Loucy (cell line): ENCODE measurements around the gene STK4.

Experiments used
- H2AFZ ChIP-seq: fragments of 200-600 bp; sonication (generic); 2 replicates; pipeline ENCODE4 v1.6.0; 2016; ENCODE audit warnings: antibody characterized with exemption, mild to moderate bottlenecking, low read length, moderate library complexity
- H3F3A ChIP-seq: fragments of 200-600 bp; 2 replicates; pipeline ENCODE4 v1.6.0; 2016; ENCODE audit warnings: antibody characterized with exemption, low read depth, mild to moderate bottlenecking
- H3K27me3 ChIP-seq: fragments of 200-600 bp; sonication (generic); 2 replicates; pipeline ENCODE4 v1.6.1; 2014; ENCODE audit warnings: low read length, mild to moderate bottlenecking; ENCODE audit not compliant: insufficient read depth, poor library complexity, severe bottlenecking
- H3K36me3 ChIP-seq: fragments of 200-600 bp; sonication (generic); 2 replicates; pipeline ENCODE4 v1.6.1; 2016; ENCODE audit warnings: low read length; ENCODE audit not compliant: insufficient read depth
- H3K4me1 ChIP-seq: fragments of 200-600 bp; sonication (generic); 2 replicates; pipeline ENCODE4 v1.5.1; 2014; ENCODE audit warnings: low read length, mild to moderate bottlenecking; ENCODE audit not compliant: insufficient read depth, poor library complexity, severe bottlenecking
- H3K4me2 ChIP-seq: fragments of 200-600 bp; sonication (generic); 2 replicates; pipeline ENCODE4 v1.6.0; 2014; ENCODE audit warnings: antibody characterized with exemption, low read length, low read depth, mild to moderate bottlenecking; ENCODE audit not compliant: poor library complexity, severe bottlenecking
- H3K4me3 ChIP-seq: fragments of 200-600 bp; sonication (generic); 2 replicates; pipeline ENCODE4 v1.5.1; 2014; ENCODE audit warnings: low read length, mild to moderate bottlenecking, mixed read lengths; ENCODE audit not compliant: poor library complexity, severe bottlenecking
- H3K79me2 ChIP-seq: fragments of 200-600 bp; sonication (generic); 2 replicates; pipeline ENCODE4 v1.6.1; 2014; ENCODE audit warnings: low read length; ENCODE audit not compliant: insufficient read depth
- H3K9ac ChIP-seq: fragments of 200-600 bp; sonication (generic); 2 replicates; pipeline ENCODE4 v1.6.0; 2014; ENCODE audit warnings: mild to moderate bottlenecking, low read depth, low read length, moderate library complexity; ENCODE audit not compliant: poor library complexity, severe bottlenecking
- H3K9me2 ChIP-seq: fragments of 200-600 bp; sonication (generic); replicated peaks from 2 replicates; pipeline ENCODE4 v1.6.1; 2016; ENCODE audit warnings: low read depth, low read length, mixed read lengths
- H3K9me3 ChIP-seq: fragments of 200-600 bp; sonication (generic); 2 replicates; pipeline ENCODE4 v1.6.1; 2014; ENCODE audit warnings: mild to moderate bottlenecking, antibody characterized with exemption, low read length, low read depth; ENCODE audit not compliant: insufficient read depth
- H4K20me1 ChIP-seq: fragments of 200-600 bp; sonication (generic); 2 replicates; pipeline ENCODE4 v1.6.0; 2014; ENCODE audit warnings: antibody characterized with exemption, low read length, mild to moderate bottlenecking; ENCODE audit not compliant: insufficient read depth, poor library complexity, severe bottlenecking
- CTCF ChIP-seq: fragments of 200-600 bp; sonication (generic); conservative IDR thresholded peaks from 2 replicates; pipeline ENCODE4 v1.5.1; 2014; ENCODE audit warnings: mild to moderate bottlenecking, antibody characterized with exemption, low read length
- EZH2phosphoT487 ChIP-seq: fragments of 200-600 bp; IDR thresholded peaks from 2 replicates; pipeline ENCODE4 v1.6.1; 2018; ENCODE audit warnings: antibody characterized with exemption, mild to moderate bottlenecking, moderate library complexity, borderline replicate concordance

The STK4 gene

GRCh38 chr20:45109634-45110033 lies 143.3 kb downstream of the STK4 start:
- H4K20me1 ChIP-seq = no peaks in the 10 kb centered on the region
- no peaks in the 10 kb centered on the region for H3K79me2 ChIP-seq
- no peaks in the 10 kb centered on the region for H3K4me1 ChIP-seq
- no peak overlapping the region for H3K4me2 ChIP-seq
- H3K9me2 ChIP-seq = no peaks in the 10 kb centered on the region
- H3K27me3 ChIP-seq = no peaks in the 10 kb centered on the region
- no peak for TF ChIP-seq CTCF
- TF ChIP-seq EZH2phosphoT487 = no peak
- H3K9me3 ChIP-seq = no peaks in the 10 kb centered on the region
- H3K9ac ChIP-seq = no peak overlapping the region
- H3F3A ChIP-seq = no peaks in the 10 kb centered on the region
- H3K4me3 ChIP-seq = no peak overlapping the region
- no peak overlapping the region for H2AFZ ChIP-seq
- H3K36me3 ChIP-seq = no peaks in the 10 kb centered on the region

DNA sequence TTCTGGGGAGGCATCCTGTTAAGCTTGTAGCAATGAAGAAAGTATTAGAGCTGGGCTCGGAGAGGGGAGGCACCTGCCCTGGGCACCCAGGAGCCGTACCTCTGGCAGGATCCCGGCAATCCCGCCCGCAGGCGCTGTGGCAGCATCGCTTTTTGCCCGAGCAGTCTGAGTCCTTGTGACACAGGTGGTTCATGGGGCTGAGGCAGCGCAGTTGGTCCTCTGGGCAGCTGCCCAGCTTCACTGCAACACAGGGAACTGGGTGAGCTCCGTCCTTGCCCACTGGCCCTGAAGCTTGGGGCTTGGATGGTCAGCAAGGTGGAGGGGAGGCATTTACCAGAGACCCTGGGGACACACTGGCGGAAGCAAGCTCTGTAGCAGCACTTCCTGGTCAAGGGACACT lies 144.0 kb downstream of the STK4 start:
- Histone ChIP-seq H3K9me3 (no peaks in the 10 kb centered on the region), H3K9ac (no peak overlapping the region), H3K36me3 (no peaks in the 10 kb centered on the region), H4K20me1 (no peaks in the 10 kb centered on the region), H3K4me2 (no peak overlapping the region), H3K9me2 (no peaks in the 10 kb centered on the region), H3F3A (no peaks in the 10 kb centered on the region), H3K27me3 (no peaks in the 10 kb centered on the region), H3K4me1 (no peaks in the 10 kb centered on the region), H3K4me3 (no peak overlapping the region), H2AFZ (no peak overlapping the region), H3K79me2 (no peaks in the 10 kb centered on the region)
- TF ChIP-seq EZH2phosphoT487 (no peak), CTCF (no peak)

DNA sequence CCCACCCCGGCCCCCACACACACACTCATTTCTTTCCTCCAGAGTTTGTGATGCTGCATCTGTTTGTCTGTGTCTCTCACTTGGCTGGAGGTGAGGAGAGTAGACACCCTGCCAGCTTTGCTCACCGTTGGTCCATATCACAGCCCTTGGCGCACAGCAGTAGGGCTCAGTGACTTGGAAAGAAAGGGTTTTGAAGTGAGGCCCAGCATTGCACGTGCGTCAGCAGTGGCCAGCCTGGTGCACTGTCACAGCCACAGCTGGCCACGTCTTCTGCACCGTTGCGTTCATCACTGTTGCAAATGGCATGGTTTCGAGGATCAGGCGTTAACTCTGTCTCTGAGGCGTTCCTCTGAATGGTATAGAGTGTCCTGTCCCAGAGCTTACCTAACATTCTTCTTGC lies 145.0 kb downstream of the STK4 start:
- Histone ChIP-seq H3K9me2 (no peaks in the 10 kb centered on the region), H3K79me2 (no peaks in the 10 kb centered on the region), H2AFZ (no peak overlapping the region), H3K9ac (no peak overlapping the region), H3K27me3 (no peaks in the 10 kb centered on the region), H3K36me3 (no peaks in the 10 kb centered on the region), H3K4me1 (no peaks in the 10 kb centered on the region), H3K4me3 (no peak overlapping the region), H3K4me2 (no peak overlapping the region), H3F3A (no peaks in the 10 kb centered on the region), H4K20me1 (no peaks in the 10 kb centered on the region), H3K9me3 (no peaks in the 10 kb centered on the region)
- TF ChIP-seq CTCF = no peak
- no peak for TF ChIP-seq EZH2phosphoT487
